GM10266 (cell line): Measurements from ENCODE around the gene SH3BP4.

Source experiments
- DNase-seq: peaks from one replicate; pipeline ENCODE4 v3.0.0; 2012; ENCODE audit errors: extremely low spot score
- CTCF ChIP-seq: IDR thresholded peaks from 2 replicates; pipeline ENCODE4 v1.5.1; 2012; ENCODE audit warnings: mild to moderate bottlenecking, low read depth; ENCODE audit not compliant: control insufficient read depth, insufficient read depth; ENCODE audit errors: missing control alignments

Gene SH3BP4

DNA sequence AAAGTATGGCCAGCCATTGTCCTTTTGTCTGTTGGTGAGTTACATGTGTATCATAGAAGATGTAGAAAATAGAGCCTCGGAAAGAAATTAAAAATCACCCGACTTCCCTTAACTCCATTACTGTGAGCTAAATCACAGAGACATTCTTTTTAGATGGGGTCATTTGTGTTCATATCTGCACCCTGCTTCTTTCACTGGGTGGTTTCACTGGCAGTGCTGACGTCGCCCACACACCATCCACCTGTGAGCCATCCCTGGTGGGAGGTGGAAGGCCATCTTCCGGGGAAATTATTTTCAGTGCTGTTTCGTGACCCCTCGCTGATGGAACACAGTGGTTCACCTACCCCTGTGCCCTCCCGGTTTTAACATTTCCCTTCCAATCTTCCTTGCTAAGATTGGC lies 21.2 kb downstream of the SH3BP4 start:
- no peak for TF ChIP-seq CTCF
- DNase-seq: no peak

DNA sequence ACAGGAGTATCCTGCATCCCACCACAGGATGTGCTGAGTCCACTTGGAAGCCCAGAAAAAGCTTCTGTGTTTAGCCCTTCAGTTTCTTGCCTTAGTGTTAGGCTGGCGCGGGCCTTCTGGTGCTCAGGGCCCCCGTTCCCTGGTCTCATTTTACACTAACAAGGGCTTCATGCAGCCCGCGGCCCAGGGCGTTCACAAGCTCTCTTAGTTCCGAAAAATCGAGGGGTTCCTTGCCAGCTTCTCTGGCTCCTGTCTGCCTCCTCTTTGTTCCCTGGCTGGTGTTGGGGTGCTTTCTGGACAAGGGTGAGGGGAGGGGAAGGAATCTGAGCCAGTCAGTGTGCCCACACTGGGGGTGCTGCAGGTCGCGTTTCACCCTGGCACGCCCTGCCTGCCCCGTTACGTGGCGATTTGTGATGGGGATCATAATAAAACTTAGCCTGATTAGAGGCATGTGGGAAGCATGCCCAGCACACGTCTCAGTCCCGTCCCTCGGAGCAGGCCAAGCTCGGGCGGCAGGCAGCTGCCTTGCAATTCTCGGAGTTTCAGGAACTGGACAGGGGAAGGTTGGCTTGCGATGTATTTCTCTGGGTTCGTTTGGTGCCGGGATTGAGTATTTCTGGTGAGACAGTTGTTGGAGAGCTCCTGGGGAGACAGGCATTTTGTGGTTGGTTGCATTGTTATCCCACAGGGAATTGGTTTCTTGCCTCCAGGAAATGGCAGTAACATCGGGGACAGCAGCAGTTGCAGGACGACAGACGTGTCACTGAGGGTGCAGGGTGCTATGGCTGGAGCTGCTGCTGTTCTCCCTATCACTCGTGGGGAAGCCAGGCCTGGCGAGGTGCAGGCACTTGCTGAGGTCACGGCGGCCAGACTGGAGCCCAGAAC lies 22.9 kb downstream of the SH3BP4 start:
- DNase-seq: no peak
- no peak for TF ChIP-seq CTCF

DNA sequence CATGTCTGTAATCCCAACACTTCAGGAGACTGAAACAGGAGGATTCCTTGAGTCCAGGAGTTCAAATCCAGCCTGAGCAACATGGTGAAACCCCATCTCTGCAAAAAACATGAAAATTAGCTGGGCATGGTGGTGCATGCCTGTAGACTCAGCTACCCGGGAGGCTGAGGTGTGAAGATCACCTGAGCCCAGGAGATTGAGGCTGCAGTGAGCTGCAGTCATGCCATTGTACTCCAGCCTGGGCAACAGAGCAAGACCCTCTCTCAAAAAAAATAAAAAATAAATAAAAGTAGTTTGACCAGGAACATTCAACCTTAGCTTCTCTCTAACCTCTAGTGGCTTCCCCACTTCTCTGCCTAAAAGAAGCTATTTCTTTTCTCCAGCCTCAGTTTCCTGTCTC lies 23.8 kb downstream of the SH3BP4 start:
- DNase-seq: no peak

GRCh38 chr2:234976479-234977227 lies 24.8 kb downstream of the SH3BP4 start:
- TF ChIP-seq CTCF: no peak
- DNase-seq: no peak

More for the DNA sequence above, 23.8 kb downstream of the SH3BP4 start:
- TF ChIP-seq CTCF: no peak

DNA sequence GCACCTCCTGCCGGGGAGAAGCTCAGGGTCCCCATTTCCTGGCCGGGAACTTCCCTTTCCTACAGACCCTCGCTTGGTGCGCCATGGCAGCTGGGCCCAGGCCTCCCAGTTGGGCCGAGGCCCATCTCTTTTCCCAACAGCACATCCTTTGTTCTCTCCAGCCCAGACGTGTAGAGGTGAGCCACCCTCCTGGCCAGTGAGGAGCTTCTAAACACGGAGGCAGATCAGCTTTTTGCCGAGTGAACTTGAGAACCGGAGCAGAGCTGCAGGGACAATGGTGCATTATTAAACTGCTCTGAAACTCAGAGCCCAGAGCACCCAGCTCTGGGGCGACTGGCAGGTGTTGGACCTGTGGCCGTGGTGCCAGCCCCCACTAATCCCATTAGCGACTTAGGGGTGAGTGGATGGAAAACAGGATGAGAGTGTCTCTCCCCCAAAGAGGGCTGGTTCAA lies 25.4 kb downstream of the SH3BP4 start:
- no peak for TF ChIP-seq CTCF
- no peak for DNase-seq

- no peak for DNase-seq
- TF ChIP-seq CTCF: no peak
Observed at GRCh38 chr2:234978466-234979203, 26.8 kb downstream of the SH3BP4 start.
